ENCODE measurements around the gene GTSE1. TPM values are rescaled to one million over a fixed set of nuclear protein-coding genes. Genes with fewer than 3 reads are reported as not detected.

The GTSE1 gene
- total and polyA plus RNA-seq, 2 donors (not counting 1 experiment from before 2014, with no cell fraction given), result 0.17 to 0.39 TPM

DNA sequence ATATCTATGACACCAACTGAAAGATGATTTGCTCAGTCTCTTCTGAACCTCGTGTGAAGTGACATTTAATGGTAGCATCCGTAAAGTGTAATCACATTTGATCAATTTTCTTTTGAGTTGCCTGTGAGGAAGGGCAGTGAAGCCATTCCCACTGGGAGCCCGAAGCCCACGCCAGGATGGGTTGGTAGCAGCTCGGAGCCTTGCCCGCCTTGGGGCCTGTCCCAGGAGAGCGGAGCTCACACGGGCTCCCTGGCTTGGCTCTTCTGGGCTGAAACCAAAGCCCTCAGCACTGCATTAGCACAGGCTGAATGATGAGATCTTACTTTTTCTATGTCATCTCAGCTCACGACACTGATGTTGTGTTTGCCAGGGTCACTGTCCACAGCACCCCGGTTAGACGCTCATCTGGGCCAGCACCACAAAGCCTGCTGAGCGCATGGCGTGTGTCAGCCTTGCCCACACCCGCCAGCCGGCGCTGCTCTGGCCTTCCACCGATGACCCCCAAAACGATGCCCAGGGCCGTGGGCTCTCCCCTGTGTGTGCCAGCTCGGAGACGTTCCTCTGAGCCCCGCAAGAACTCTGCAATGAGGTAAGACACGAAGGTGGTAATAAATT, 29.5 kb downstream of the GTSE1 start:
- 99% methylated on average over 22 of the region's 23 CpGs for WGBS (ENCODE audit: insufficient coverage)
- Histone ChIP-seq H3K27me3 (replicated peaks in 1 of 4; ENCODE audit: control extremely low read depth in 1 of 4, control insufficient read depth in 3 of 4, insufficient read depth in 4 of 4, low read length in 3 of 4) (no peaks in the 10 kb centered on the region), H2AFZ (ENCODE audit: insufficient read depth, low read depth, low read length, poor library complexity, severe bottlenecking) (no peak overlapping the region), H3K4me2 (replicated peaks; ENCODE audit: low read depth, low read length, poor library complexity, severe bottlenecking) (no peak overlapping the region), H3K9ac (ENCODE audit: low read length) (no peak overlapping the region), H3K9me3 (ENCODE audit: control extremely low read depth in 1 of 3, control insufficient read depth in 2 of 3, insufficient read depth in 1 of 3, low read length in 2 of 3) (no peaks in the 10 kb centered on the region), H3K4me3 (ENCODE audit: control extremely low read depth in 1 of 5, extremely low read depth in 1 of 5, insufficient read depth in 1 of 5, low read depth in 2 of 5, low read length in 4 of 5) (no peak overlapping the region), H3K27ac (ENCODE audit: low read length in 2 of 2) (no peak overlapping the region), H3K36me3 (replicated peaks in 1 of 2; ENCODE audit: control extremely low read depth in 1 of 2, control insufficient read depth in 1 of 2, extremely low read depth in 1 of 2, insufficient read depth in 2 of 2, low read length in 1 of 2) (no peaks in the 10 kb centered on the region), H3K79me2 (ENCODE audit: control insufficient read depth, insufficient read depth, low read length) (no peaks in the 10 kb centered on the region), H3K4me1 (ENCODE audit: control insufficient read depth in 2 of 2, insufficient read depth in 2 of 2, low read length in 2 of 2) (no peaks in the 10 kb centered on the region), H4K20me1 (ENCODE audit: control insufficient read depth, insufficient read depth, low read length, poor library complexity, severe bottlenecking) (no peaks in the 10 kb centered on the region)
- ChIA-PET POLR2A (interaction anchor here (0.5 kb wide), 1 partner anchor 13 kb away, joined by 4 read pairs; no protein-coding TSS in a partner anchor), CTCF (interaction anchor here (1.3 kb wide), 1 partner anchor 204 kb away, joined by 3 read pairs; no protein-coding TSS in a partner anchor)
- ATAC-seq (ENCODE audit: low read depth), result no peak
- Mint-ChIP-seq H3K9me3 (ENCODE audit: insufficient read depth) (no peaks in the 10 kb centered on the region), H3K27me3 (no peaks in the 10 kb centered on the region), H3K27ac (no peak overlapping the region), H3K4me1 (no peaks in the 10 kb centered on the region), H3K4me3 (no peak overlapping the region)
- TF ChIP-seq, protein P1, sequence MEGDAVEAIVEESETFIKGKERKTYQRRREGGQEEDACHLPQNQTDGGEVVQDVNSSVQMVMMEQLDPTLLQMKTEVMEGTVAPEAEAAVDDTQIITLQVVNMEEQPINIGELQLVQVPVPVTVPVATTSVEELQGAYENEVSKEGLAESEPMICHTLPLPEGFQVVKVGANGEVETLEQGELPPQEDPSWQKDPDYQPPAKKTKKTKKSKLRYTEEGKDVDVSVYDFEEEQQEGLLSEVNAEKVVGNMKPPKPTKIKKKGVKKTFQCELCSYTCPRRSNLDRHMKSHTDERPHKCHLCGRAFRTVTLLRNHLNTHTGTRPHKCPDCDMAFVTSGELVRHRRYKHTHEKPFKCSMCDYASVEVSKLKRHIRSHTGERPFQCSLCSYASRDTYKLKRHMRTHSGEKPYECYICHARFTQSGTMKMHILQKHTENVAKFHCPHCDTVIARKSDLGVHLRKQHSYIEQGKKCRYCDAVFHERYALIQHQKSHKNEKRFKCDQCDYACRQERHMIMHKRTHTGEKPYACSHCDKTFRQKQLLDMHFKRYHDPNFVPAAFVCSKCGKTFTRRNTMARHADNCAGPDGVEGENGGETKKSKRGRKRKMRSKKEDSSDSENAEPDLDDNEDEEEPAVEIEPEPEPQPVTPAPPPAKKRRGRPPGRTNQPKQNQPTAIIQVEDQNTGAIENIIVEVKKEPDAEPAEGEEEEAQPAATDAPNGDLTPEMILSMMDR (IDR thresholded peaks at IDR 0.05), result no peak
- no peak for TF ChIP-seq EZH2 (IDR thresholded peaks at IDR 0.05; ENCODE audit: borderline replicate concordance, insufficient read depth, low read depth, low read length, poor library complexity, severe bottlenecking)
- DNase-seq, result no peak
- intact Hi-C loops (cut with micrococcal nuclease), result no loop called here

DNA sequence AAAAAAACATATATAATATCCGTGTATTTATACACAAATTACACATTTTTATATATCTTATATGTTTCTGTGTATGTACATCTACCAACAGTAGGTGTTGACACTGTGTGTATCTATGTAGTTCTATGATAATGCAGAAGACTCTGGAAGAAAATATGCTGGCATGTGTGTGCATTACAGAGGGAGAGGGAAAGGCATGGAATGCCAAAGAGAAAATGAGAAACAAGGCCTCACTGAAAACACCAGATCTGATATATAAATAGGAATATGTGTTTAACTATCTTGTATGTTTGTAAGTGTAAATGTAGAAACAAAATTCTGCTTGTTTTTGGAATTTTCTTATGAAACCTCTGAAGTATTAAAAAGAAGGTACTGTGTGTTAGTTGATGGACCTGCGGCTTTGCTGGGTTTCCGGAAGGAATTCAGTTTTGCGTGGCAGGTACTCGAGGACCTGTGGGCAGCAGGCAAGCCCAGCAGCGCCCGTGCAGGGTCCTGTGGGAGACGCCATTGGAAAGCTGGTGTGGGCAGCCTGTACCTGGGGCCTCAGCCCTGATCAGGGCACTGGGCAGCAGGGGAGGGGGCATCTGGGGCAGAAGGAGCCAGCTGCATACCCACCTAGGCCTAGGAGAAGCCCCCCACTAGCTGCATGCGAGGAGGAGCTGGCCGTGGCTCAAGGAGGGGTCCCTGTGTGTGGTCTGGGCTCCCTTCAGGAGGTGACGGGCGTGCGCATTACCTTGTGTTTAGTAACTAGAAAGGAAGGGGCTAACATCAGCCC, 31.2 kb downstream of the GTSE1 start:
- WGBS (ENCODE audit: insufficient coverage), result 95% methylated on average over 11 of the region's 13 CpGs
- H3K27ac Mint-ChIP-seq, result no peak overlapping the region
- H3K9ac ChIP-seq (ENCODE audit: low read length), result no peak overlapping the region
- no peak overlapping the region for H3K4me3 Mint-ChIP-seq
- no peaks in the 10 kb centered on the region for H3K27me3 ChIP-seq (replicated peaks in 1 of 4; ENCODE audit: control extremely low read depth in 1 of 4, control insufficient read depth in 3 of 4, insufficient read depth in 4 of 4, low read length in 3 of 4)
- H3K4me1 Mint-ChIP-seq, result no peaks in the 10 kb centered on the region
- POLR2A ChIA-PET, result no interaction called here
- no peak overlapping the region for H3K27ac ChIP-seq (ENCODE audit: low read length in 2 of 2)
- no peaks in the 10 kb centered on the region for H3K9me3 Mint-ChIP-seq (ENCODE audit: insufficient read depth)
- no peak for TF ChIP-seq EZH2 (IDR thresholded peaks at IDR 0.05; ENCODE audit: borderline replicate concordance, insufficient read depth, low read depth, low read length, poor library complexity, severe bottlenecking)
- TF ChIP-seq, protein P1 (IDR thresholded peaks at IDR 0.05), result no peak
- H3K4me1 ChIP-seq (ENCODE audit: control insufficient read depth in 2 of 2, insufficient read depth in 2 of 2, low read length in 2 of 2), result no peaks in the 10 kb centered on the region
- no peaks in the 10 kb centered on the region for H3K79me2 ChIP-seq (ENCODE audit: control insufficient read depth, insufficient read depth, low read length)
- no peaks in the 10 kb centered on the region for H3K9me3 ChIP-seq (ENCODE audit: control extremely low read depth in 1 of 3, control insufficient read depth in 2 of 3, insufficient read depth in 1 of 3, low read length in 2 of 3)
- no peak overlapping the region for H3K4me2 ChIP-seq (replicated peaks; ENCODE audit: low read depth, low read length, poor library complexity, severe bottlenecking)
- ATAC-seq (ENCODE audit: low read depth) (no peak), DNase-seq (no peak)
- no peaks in the 10 kb centered on the region for H4K20me1 ChIP-seq (ENCODE audit: control insufficient read depth, insufficient read depth, low read length, poor library complexity, severe bottlenecking)
- H3K4me3 ChIP-seq (ENCODE audit: control extremely low read depth in 1 of 5, extremely low read depth in 1 of 5, insufficient read depth in 1 of 5, low read depth in 2 of 5, low read length in 4 of 5), result no peak overlapping the region
- intact Hi-C loops (cut with micrococcal nuclease), result no loop called here
- H3K27me3 Mint-ChIP-seq, result no peaks in the 10 kb centered on the region
- H2AFZ ChIP-seq (ENCODE audit: insufficient read depth, low read depth, low read length, poor library complexity, severe bottlenecking), result no peak overlapping the region
- no peaks in the 10 kb centered on the region for H3K36me3 ChIP-seq (replicated peaks in 1 of 2; ENCODE audit: control extremely low read depth in 1 of 2, control insufficient read depth in 1 of 2, extremely low read depth in 1 of 2, insufficient read depth in 2 of 2, low read length in 1 of 2)
- CTCF ChIA-PET, result no interaction called here

Data from B cell (primary cell).